Mucosa of stomach (tissue), 1 donor: ENCODE results near the gene FMO3.

Experiments used
- H3K27me3 ChIP-seq: one replicate; pipeline ENCODE4 v1.7.0; 2013; ENCODE audit warnings: mild to moderate bottlenecking, low read length; ENCODE audit not compliant: control insufficient read depth, insufficient read depth
- H3K36me3 ChIP-seq: one replicate; pipeline ENCODE4 v1.7.0; 2013; ENCODE audit warnings: low read length; ENCODE audit not compliant: control insufficient read depth, insufficient read depth
- H3K4me1 ChIP-seq: one replicate; pipeline ENCODE4 v1.7.0; 2013; ENCODE audit warnings: mild to moderate bottlenecking, low read length; ENCODE audit not compliant: control insufficient read depth, insufficient read depth
- H3K4me3 ChIP-seq: one replicate; pipeline ENCODE4 v1.7.0; 2013; ENCODE audit warnings: low read length
- H3K9ac ChIP-seq: one replicate; pipeline ENCODE4 v1.7.0; 2013; ENCODE audit warnings: mild to moderate bottlenecking, low read length, moderate library complexity
- H3K9me3 ChIP-seq: one replicate; pipeline ENCODE4 v1.7.0; 2013; ENCODE audit warnings: mild to moderate bottlenecking, low read length, moderate library complexity; ENCODE audit not compliant: control insufficient read depth
- donor health status: Pancreatic carcinoma.

Gene FMO3

GRCh38 chr1:171119648-171120047 lies 28.9 kb downstream of the FMO3 start:
- Histone ChIP-seq H3K9me3 (no peaks in the 10 kb centered on the region), H3K9ac (no peak overlapping the region), H3K4me1 (peaks cover 7% of the 10 kb centered on the region), H3K27me3 (no peaks in the 10 kb centered on the region), H3K4me3 (no peak overlapping the region), H3K36me3 (no peaks in the 10 kb centered on the region)

DNA sequence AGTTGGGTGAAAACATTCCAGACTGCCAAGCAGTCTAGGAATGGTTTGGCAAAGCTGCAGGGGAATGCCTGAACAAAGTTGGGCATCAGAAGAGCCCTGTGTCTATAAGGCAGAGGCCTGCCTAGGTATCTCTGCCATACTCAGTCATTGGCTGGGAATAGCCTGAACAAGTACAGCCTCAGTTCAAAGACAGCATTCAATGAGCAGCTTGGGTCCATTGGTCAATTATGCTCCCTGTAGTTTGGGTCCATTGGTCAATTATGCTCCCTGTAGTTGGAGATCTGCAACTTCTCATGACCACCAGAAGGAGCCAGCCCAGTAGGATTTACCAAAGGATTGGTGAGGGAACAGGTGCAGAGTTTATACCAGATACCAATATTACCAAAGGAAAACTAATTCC lies 31.6 kb downstream of the FMO3 start:
- no peak overlapping the region for H3K4me3 ChIP-seq
- no peaks in the 10 kb centered on the region for H3K9me3 ChIP-seq

DNA sequence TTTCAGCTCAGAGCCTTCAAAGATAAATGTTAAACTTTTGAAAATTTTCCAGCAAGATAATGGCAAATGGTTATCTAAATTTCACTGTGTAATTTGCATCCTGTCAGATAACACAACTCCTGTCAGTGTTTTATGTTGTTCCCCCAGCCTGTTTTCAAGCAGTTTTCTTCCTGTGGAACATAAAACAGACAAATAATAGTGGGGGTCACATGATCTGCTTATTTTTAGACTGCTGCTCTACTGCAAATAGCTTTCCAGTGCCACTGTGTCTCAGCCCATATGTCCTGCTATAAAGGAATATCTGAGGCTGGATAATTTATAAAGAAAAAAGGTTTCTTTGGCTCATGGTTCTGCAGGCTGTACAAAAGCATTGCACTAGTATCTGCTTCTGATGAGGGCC lies 32.2 kb downstream of the FMO3 start:
- peaks cover 7% of the 10 kb centered on the region for H3K4me1 ChIP-seq
- no peaks in the 10 kb centered on the region for H3K9me3 ChIP-seq
- H3K27me3 ChIP-seq, result no peaks in the 10 kb centered on the region
- H3K36me3 ChIP-seq, result no peaks in the 10 kb centered on the region
- H3K4me3 ChIP-seq, result no peak overlapping the region
- H3K9ac ChIP-seq, result no peak overlapping the region

More for the DNA sequence above, 31.6 kb downstream of the FMO3 start:
- Histone ChIP-seq H3K9ac (no peak overlapping the region), H3K36me3 (no peaks in the 10 kb centered on the region), H3K4me1 (peaks cover 7% of the 10 kb centered on the region), H3K27me3 (no peaks in the 10 kb centered on the region)

GRCh38 chr1:171126504-171126903 lies 35.8 kb downstream of the FMO3 start:
- H3K36me3 ChIP-seq, result no peaks in the 10 kb centered on the region
- peaks cover 7% of the 10 kb centered on the region for H3K4me1 ChIP-seq
- no peak overlapping the region for H3K4me3 ChIP-seq
- no peak overlapping the region for H3K9ac ChIP-seq
- no peaks in the 10 kb centered on the region for H3K27me3 ChIP-seq
- no peaks in the 10 kb centered on the region for H3K9me3 ChIP-seq

DNA sequence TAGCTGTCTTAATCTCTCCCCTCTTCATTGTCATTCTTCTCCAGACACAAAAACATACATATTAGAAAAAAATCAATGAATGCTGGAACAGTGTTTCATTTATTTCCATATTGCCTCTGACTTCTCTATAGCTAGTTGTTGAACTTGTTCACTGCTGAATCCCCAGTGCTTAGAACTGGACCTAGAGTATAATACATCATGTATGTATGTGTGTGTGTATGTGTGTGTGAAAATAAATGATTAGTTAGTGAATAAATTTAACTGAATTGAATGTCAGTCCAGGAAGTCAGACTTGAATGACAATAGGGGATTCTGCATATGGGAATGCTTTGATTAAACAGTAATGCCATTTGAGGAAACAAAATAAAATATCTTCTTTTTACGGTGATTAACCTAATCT lies 36.4 kb downstream of the FMO3 start:
- Histone ChIP-seq H3K27me3 (no peaks in the 10 kb centered on the region), H3K9ac (no peak overlapping the region), H3K9me3 (no peaks in the 10 kb centered on the region), H3K36me3 (no peaks in the 10 kb centered on the region), H3K4me3 (no peak overlapping the region), H3K4me1 (peaks cover 7% of the 10 kb centered on the region)

GRCh38 chr1:171127501-171127900 lies 36.8 kb downstream of the FMO3 start:
- H3K27me3 ChIP-seq, result no peaks in the 10 kb centered on the region
- no peaks in the 10 kb centered on the region for H3K36me3 ChIP-seq
- H3K4me1 ChIP-seq, result peaks cover 7% of the 10 kb centered on the region
- no peak overlapping the region for H3K4me3 ChIP-seq
- no peaks in the 10 kb centered on the region for H3K9me3 ChIP-seq
- H3K9ac ChIP-seq, result no peak overlapping the region

- H3K4me3 ChIP-seq, result no peak overlapping the region
- H3K9ac ChIP-seq, result no peak overlapping the region
- H3K27me3 ChIP-seq, result no peaks in the 10 kb centered on the region
- no peaks in the 10 kb centered on the region for H3K36me3 ChIP-seq
- no peaks in the 10 kb centered on the region for H3K4me1 ChIP-seq
- no peaks in the 10 kb centered on the region for H3K9me3 ChIP-seq
Measured at GRCh38 chr1:171128463-171128862, 37.8 kb downstream of the FMO3 start.

GRCh38 chr1:171134204-171134923 lies 43.7 kb downstream of the FMO3 start:
- Histone ChIP-seq H3K4me3 (no peak overlapping the region), H3K36me3 (no peaks in the 10 kb centered on the region)

GRCh38 chr1:171137580-171137979 lies 46.9 kb downstream of the FMO3 start:
- no peaks in the 10 kb centered on the region for H3K9me3 ChIP-seq
- H3K36me3 ChIP-seq, result no peaks in the 10 kb centered on the region
- H3K9ac ChIP-seq, result no peak overlapping the region
- peaks cover 37% of the 10 kb centered on the region for H3K4me1 ChIP-seq
- H3K4me3 ChIP-seq, result no peak overlapping the region
- H3K27me3 ChIP-seq, result no peaks in the 10 kb centered on the region

More at GRCh38 chr1:171134204-171134923, 43.7 kb downstream of the FMO3 start:
- Histone ChIP-seq H3K27me3 (no peaks in the 10 kb centered on the region), H3K9me3 (no peaks in the 10 kb centered on the region), H3K9ac (no peak overlapping the region), H3K4me1 (peaks cover 12% of the 10 kb centered on the region)

GRCh38 chr1:171138980-171139379 lies 48.3 kb downstream of the FMO3 start:
- Histone ChIP-seq H3K27me3 (no peaks in the 10 kb centered on the region), H3K4me3 (no peak overlapping the region), H3K4me1 (peaks cover 43% of the 10 kb centered on the region), H3K9me3 (no peaks in the 10 kb centered on the region), H3K9ac (no peak overlapping the region), H3K36me3 (no peaks in the 10 kb centered on the region)

DNA sequence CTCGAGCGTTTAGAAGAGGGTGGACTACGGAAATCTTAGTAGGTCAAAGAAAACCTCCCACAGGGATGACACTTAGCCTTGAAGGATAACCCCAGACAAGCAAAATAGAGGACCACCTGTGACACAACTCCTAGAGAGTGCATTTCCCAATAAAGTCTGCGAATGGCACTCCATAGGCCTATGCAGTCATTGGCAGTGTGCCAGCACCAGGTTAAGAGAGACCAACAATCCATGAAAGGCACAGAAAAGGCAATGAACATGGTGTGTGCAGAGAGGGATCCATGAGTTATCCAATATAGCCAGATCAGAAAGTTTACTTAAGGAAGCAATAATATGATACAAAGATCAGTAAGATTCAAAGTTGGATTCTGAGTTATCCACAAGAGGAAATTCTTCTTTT lies 49.2 kb downstream of the FMO3 start:
- H3K4me3 ChIP-seq, result no peak overlapping the region
- peaks cover 43% of the 10 kb centered on the region for H3K4me1 ChIP-seq
- H3K9ac ChIP-seq, result no peak overlapping the region
- H3K36me3 ChIP-seq, result no peaks in the 10 kb centered on the region
- H3K9me3 ChIP-seq, result no peaks in the 10 kb centered on the region
- H3K27me3 ChIP-seq, result no peaks in the 10 kb centered on the region

DNA sequence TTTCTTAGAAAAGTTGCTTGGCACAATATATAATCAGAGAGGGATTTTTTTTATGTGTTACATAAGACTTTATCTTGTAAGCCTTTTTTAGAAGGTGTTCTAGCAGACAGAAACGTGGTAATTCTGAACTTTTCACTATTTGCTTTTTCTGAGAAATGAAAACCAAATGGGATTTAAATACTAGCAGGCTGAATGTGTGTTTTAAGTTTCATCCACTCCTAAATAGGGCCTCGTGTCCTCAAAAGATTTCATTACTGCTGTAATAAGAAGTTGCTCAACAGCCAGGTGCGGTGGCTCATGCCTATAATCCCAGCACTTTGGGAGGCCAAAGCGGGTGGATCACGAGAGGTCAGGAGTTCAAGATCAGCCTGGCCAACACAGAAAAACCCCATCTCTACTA lies 49.7 kb downstream of the FMO3 start:
- H3K36me3 ChIP-seq, result no peaks in the 10 kb centered on the region

More for the DNA sequence above, 49.7 kb downstream of the FMO3 start:
- H3K27me3 ChIP-seq, result no peaks in the 10 kb centered on the region
- no peaks in the 10 kb centered on the region for H3K9me3 ChIP-seq
- H3K9ac ChIP-seq, result no peak overlapping the region
- H3K4me3 ChIP-seq, result no peak overlapping the region
- H3K4me1 ChIP-seq, result peaks cover 43% of the 10 kb centered on the region
